EL (cell line): ENCODE data around the gene TTYH3.
"Not testable (repeated sequence)": the region's sequence is repeated elsewhere in the genome, so short reads cannot be mapped to it uniquely, and the experiment has no call there.

Source experiments
- DNase-seq: peaks from one replicate; pipeline ENCODE4 v3.0.0-alpha.2; 2016

TTYH3 gene

DNA sequence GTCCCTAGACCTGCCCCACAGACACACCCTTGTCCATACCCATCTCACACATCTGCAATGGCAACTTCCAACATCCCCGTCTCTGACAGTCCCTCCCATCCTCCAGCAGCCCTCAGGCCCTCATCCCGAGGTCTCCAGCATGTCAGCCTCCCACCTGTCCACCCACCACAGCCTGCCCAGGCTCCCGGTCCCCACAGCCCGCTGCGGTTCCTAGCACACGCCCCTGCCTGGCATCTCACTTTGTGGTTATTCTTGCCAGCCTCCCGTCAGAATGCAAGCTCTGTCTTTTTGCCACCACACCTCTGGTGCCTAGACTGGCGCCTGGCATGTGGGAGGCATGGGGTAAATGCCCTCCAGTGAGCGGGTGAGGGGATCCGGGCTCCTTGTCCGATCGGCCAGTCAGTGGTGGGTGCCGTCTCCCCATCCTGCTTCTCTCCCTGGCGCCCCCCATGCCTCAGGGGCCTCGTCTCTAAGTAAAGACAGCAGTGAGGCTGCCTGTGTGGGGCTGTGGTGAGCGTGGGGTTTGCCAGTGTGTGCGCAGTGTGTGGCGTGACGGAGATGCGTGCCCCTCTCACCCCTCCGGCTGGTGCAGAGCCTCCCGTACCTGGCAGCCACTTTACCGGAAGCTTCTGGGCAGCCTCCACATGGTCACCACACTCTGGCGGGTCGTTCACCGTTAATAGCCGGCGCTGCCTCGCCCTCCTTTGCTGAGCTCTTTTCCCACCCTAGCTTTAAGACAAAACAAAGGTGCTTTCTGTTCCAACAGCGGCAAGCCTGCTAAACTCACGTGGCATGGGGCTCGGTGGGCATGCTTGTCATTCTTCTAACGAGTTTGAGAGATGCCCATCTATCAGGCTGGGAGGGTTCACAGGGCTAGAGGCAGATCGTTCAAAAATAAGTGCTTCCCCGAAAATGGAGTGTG lies 28.5 kb upstream of the TTYH3 start:
- DNase-seq, result no peak

DNA sequence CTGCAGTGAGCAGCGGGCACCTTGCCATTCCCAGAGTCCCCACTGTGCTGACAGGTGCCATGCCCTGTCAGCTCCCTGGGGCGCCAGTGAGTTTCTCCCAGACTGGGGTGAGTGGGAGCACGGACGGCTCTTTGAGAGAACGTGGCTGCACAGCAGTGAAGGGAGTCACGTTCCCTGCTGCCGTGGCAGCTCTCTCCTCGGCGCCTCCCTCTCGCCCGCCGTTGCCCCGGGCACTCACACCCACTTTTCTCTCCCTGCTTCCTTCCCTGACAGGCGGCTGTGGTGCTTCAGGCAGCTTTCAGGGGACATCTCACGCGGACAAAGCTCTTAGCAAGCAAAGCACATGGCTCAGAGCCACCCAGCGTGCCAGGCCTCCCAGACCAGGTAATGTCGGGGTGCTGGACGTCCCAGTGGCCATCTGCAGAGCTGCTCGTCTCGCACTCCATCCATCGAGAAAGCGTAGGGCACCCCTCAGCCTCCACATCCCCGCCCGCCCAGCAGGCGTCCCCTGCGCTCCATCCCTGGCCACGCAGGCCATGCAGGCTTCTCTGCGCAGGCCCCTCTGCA lies 27.1 kb upstream of the TTYH3 start:
- DNase-seq, result no peak

DNA sequence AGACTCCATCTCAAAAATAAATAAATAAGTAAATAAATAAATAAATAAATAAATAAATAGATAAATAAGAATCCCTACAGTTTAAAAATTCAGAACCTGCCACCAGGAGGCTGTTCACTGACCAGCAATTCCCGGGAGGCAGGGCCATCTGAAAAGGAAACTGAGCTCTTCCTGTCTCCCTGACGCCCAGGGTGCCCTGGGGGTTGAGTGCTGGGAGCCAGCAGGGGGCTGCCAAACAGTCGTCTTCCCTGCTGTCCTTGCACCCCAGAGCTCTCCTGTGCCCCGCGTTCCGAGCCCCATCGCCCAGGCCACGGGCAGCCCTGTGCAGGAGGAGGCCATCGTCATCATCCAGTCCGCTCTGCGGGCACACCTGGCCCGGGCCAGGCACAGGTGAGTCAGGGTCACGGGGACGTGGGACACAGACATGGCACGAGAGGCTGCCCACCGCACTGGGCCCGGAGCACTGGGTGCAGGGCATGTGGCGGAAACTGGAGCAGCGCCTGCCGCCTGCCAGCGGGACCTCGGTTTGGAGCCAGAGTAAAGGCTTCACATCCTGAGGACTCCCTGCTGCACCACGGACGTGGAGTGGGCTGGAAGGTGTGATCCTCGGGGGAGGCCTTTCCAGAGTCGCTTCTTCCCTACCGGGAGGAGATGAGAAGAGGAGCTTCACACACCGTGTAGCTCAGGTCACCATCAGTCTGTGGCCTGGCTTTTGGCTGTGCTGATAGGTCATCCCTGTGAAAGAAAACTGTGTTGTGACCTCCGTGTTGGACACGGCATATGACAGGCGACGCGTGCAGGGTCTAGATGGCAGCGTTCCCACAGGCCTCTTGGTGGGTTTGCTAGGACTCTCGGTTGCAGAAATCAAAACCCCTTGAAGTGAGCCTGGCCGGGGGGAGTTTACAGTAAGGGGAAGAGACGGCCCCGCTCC lies 25.9 kb upstream of the TTYH3 start:
- no peak for DNase-seq

DNA sequence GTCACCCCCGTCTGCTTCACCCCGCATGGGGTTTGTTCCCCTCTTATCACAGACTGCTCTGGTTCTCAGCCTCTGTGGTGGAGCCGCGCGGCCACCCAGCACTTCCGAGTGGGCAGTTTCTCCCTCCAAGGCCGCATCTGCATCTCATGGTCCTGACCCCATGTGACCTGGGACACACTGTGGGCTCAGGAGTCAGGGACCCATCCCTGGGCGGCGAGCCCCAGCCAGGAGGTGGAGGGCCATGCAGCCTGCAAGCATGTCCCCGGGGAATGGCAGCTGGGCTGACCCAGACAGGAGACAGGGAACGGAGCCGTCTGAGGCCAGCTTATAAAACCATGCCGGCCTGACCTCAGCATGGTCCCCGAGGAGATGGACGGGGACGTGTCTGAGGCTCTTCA lies 25.2 kb upstream of the TTYH3 start:
- no peak for DNase-seq

DNA sequence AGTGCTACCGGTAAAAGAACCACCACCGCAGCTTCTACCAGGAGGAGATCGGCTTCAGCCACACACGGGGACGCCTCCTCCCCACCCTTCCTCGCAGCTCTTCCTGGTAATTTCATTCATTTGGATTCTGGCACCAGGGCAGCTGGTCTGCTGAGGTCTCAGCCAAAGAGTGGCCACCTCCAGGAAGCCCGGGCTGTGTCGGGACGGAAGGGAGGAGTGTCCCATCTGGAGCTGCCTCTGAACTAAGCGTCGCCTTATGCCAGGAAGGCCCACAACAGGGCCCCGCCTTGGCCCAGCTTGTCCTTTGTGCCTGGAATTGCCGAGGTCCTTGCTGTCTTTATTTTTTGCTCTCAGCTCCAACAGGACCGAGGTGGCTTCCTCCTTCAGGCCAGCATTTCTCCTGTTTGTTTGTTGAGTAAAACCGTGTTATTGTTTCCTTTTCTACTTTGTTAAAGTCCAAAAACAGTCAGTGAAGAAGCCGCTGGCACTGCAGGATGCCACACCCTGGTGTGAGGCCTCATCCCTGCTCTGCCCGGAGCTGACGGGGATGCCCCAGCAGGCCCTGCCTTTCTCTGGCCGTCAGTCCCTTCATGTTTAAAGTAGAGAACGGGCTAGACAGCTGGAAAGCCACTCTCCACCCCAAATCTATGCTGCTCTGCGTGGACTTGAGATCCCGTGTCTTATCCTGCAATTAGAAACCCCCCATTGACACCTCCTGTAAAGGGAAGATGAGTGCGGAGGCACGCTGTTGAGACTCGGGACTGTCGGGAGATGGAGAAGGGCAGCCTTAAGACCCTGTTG lies 24.5 kb upstream of the TTYH3 start:
- DNase-seq, result no peak

DNA sequence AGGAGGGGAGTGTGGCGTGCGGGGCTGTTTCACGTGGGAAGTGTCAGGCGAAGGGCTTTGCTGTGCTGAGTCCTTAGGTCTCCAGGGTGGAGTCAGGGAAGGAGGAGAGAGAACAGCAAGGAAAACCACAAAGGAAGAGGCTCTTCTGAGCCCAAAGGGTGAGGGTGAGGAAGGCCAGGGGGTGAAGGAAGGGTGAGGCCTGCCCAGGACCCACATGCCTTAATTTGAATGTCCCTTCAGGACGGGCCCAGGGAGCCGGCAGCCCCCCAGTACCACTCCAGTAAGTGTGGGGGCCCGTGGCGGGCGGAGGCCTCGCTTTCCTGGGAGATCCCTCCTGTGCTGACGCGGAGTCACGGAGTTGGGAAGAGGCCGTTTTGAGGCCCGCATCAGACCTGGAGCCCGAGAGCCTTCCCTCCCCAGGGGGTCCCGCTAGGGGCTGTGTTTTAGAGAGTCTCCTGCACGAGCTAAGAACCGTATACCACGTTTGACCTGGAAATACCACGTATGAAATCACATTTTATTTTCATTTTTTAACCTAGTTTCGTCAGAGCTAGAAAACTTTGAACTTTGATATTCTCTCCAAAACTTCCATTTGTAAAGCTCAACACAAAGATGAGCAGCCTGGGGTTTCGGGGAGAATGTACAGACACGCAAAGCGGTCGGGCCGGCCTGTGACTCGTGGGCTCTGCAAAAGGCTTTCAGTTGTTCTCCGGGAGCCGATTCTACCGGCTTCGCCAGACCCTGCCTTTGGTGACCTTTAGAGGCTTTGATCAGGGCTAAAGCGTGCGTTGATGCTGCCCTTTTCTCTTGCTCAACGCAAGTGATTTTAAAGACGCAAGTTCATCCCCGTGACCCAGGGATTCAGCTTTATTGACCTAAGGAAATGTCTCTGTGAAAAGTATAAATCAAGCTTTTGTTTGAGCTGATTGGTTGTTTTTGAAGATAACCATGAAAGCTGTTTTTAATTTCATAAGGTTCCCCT lies 23.6 kb upstream of the TTYH3 start:
- no peak for DNase-seq

DNA sequence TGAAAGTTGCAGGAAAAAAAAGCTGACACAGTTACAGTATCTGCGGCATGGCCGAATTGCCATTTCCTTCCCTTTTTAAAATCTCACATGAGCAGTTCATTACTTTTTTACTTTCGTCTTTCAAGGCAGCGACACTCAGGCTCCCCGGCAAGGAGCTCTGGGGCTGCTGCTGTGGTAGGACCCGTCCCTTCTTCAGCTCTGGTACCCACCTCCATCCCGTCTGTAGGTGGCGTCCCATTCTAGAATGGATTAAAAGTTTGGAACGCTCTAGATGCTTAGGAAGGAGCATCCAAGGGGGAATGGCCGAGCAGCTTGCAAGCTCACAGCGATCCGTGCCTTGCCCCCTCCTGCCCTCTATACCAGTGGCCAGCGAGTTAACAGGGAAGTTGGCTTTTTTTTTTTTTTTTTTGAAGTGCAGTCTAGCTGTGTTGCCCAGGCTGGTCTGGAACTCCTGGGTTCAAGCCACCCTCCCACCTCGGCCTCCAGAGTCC lies 22.8 kb upstream of the TTYH3 start:
- DNase-seq, result no peak

DNA sequence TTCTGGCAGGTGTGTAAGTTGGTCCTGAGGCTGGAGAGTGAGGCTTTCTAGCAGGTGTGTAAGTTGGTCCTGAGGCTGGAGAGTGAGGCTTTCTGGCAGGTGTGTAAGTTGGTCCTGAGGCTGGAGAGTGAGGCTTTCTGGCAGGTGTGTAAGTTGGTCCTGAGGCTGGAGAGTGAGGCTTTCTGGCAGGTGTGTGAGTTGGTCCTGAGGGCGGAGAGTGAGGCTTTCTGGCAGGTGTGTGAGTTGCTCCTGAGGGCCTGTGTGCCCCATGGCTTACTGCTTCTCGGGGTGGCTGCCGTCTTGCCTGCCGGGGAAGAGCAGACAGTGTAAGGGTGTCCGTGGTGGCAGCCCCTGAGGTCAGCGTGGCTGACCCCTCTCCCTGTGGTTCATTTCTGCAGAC lies 22.1 kb upstream of the TTYH3 start:
- not testable (repeated sequence) for DNase-seq

DNA sequence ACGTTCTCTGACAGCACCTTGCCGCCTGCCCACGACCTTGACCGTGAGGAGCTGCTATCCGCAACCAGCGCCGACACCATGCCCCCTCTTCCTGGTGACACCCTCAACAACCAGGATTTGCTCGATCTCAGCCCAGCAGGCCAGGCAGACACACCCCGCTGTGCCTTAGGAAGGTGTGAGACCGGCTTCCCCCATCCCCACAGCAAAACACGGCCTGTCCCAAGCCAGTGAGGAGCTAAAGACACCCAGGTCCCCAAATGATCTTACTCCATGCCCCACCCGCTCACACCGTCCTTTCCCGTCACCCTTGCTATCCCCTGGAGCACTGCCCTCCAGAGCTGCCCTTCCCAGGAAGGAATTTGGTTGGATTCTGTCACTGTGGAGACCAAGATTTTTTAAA lies 21.3 kb upstream of the TTYH3 start:
- no peak for DNase-seq

DNA sequence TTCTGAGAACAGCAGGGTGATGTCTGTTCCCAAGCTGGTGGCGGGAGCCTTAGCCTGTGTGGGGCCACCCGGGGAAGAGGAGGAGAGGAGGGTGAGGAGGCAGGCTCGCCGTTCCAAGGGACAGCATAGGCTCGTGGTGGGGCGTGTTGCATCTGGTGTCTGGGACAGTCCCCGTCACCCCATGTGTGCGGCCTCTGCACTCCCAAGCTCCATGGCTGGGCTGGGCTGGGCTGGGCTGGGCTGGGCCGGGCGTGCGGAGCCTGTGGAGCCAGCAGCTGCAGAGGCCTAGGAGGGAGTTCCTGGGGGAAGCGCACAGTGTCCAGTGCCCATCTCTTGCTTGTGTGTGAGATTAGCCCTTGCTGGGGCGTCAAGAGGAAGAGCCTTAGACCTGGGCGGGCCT lies 20.9 kb upstream of the TTYH3 start:
- DNase-seq, result no peak

DNA sequence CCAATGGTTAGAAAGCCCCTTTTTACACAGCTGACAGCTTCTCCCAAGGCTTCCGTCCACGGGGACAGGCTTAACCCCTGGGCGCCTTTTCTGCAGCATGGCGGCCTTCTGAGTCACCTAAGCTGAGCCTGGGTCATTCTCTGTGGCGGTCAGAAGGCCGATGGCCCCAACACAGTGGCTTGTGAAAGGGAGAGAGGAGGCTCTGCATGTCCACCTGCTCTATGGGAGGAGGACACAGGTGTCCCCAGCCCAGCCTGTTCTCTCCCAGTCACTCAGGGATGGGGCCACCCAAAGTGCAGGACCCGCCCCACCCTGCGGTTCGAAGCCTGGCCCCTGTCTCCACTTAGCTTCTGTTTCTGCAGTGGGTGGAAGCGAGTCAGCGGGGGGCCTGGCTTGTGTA lies 20.4 kb upstream of the TTYH3 start:
- no peak for DNase-seq

DNA sequence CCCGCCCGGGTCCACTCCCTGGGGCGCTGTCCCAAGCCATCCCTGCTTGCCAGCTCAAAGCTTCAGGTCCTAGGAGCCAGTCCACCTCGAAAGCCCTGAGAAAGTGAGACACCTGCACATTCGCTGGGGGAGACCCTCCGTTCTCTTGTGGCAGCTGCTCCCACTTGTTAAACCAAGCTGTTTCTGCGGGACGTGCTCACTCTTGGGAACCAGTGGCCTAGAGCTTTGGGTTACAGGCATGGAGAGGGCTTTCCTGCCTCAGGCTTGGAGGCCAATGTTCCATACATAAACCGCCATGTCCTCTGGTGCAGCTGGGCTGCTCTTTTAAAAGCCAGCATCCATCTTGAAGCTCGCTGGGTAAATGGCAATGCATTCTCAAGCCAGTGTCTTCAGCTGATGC lies 19.9 kb upstream of the TTYH3 start:
- DNase-seq, result no peak

DNA sequence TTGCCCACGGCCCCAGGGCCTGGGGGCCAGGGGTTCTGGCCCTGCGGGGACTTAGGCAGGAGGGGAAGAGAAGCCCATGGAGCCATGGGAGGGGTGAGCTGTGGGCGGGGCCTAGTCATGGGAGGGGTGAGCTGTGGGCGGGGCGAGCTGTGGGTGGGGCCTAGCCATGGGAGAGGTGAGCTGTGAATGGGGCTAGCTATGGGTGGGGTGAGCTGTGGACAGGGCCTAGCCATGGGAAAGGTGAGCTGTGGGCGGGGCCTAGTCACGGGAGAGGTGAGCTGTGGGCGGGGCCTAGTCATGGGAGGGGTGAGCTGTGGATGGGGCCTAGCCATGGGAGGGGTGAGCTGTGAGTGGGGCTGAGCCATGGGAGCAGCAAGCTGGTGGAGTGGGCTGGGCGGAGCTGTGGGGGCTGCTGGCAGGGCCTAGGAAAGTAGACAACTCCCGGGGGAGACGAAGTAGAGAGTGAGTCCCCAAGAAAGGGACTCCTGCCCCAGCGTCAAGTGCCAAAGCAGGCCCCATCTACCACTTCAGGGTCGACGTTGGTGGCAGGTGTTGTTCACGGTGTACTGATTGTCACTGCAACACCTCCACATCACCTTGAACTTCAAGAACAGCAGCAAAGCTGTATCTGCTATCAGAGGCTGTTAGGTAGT lies 19.2 kb upstream of the TTYH3 start:
- no peak for DNase-seq

DNA sequence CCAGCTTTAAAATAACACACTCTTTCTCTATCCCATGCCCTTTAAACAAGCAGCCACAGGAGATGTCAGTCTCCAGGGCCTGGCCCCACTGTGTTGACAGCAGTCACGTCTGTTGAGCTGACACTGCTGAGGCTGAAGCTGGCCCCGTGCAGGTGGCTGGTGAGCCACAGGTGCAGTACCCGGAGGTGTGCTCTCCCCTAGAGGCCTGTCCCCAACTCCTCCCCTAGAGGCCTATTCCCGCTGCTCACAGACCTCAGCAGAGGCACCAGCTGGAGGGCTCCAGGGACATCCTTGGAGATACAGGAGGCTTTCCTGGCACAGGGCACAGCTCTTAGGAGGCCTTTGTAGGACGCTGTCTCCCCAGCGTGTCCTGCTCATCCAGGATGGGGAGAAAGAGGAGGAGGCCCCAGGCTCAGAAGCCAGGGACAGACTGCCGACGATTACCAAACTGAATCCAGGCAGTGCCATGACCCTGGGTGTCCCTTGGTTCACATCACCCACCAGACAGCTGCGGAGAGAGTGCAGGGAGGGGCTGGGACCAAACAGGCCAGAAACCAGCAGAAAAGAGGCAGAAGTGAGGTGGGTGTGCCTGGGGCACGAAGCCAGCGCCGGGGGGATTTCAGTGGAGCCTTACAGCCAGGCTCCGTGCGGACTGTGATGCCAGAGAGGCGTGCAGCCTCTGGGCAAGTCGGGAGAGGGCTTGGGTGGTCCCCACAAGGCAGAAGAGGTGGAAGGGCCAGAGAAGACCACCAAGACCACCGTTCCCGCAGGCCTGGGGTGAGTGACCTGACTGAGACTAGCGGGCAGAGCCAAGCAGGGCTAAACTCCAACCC lies 18.5 kb upstream of the TTYH3 start:
- no peak for DNase-seq

DNA sequence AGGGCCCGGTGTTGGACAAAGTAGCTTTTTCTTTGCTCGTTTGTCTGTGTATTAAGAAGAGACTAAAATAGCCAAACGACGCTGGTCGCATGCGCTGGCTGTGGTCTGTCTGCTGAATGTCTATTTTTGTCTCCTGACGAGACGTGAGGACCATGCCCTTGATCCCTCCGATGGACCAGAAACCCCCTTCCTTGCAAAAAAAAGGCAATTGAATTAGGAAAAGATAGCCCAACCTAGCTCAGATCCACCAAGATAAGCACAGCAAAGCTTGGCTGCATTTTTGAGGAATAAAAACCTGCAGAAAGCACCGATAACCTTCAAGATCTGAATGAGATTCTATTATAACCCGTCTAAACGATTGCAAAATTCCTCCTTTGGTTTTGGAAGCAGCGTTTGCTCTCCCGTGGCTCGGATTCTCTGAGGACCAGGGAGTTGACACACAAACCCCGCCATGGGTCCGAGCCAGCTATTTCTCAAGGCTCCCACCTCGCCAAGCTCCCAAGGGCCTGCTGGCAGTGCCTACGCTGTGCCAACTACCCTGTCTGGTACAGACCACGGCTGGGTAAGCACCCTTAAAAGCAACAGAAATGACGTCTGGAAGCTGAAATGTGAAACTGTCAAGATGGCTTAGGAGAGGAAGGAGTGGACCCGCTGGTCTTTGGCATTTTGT lies 17.7 kb upstream of the TTYH3 start:
- no peak for DNase-seq

DNA sequence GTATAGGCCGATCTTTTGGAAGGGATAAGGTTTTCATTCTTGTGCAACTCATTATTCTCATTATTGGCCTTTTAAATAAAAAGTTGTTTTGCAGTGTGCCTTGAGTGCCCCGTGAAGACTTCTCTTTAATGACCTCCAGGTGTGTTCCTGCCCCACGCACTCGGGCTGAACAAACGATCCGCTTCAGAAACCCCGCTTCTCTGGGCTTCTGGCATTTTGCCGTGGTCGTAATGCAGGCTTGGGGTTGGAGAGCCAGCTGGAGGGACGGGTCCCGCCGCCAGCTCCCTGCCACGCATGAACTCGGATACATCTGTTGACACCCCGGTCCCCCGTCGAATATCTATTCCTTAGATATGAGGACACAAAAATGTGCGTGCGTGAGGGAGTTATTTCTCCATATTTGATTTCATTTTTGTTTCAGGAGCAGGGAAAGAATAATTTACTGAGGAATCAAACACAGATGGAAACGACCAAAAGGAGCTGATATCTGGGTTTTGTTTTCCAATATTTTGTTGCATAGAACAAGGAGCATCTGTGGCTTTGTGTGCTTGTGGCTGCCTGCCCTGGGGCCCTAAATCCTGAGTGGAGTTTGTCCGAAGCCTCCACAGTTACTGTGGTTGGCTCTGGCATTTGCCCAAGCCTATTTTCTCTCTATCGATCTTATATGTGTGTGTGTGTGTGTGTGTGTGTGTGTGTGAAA lies 17.0 kb upstream of the TTYH3 start:
- DNase-seq, result no peak

DNA sequence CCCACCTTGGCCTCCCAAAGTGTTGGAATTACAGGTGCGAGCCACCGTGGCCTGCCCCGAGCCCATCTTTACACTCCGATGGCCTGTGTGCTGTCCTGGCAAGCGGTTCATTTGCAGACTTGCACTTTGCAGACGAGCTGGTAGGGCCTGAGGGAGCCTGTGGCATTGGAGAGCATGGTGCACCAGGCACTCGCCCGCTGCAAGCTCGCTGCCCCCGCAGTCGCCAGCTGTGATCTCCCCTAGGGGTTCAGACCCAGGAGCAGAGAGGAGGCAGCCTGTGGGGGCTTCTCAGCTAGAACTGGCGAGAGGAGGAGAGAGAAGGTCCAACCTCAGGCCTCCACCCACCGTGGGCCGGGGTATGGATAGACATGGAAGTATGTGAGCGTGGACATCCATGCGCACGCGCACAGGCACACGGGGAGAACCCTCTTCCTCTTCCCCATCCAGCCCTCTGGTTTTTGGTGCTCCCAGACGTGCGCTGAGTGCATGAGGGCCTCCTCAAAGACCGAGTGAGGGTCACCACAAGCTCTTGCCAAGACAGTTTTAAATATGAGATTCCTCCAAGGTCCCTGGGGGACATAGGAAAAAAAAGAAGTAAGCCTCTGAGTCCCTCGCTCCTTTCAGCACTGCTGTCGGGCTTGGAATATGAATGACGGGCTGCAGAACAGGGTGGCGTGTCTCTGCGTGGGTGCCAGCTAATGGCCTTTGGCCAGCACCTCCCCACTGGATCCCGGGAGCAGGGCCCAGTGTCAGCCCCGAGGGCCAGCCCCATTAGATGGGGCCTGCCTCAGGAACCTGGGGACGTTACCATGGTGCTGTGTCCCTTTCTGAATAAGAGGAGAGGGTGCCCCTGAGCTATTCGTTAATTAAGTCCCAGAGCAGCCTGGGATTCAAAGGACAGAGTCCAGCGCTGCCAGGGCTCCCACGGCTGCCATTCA lies 15.1 kb upstream of the TTYH3 start:
- no peak for DNase-seq
